D721Med (cell line): Measurements from ENCODE around the gene CCDC178.

Experiments used
- DNase-seq: peaks from one replicate; pipeline ENCODE4 v3.0.0; 2011; ENCODE audit warnings: low spot score; ENCODE audit not compliant: insufficient read length
- FAIRE-seq: peaks from 2 replicates; lab custom pipeline; 2011; peaks lifted over from hg19 to GRCh38; lab: Jason Lieb, UNC
- TF ChIP-seq, protein P1 (sequence below): IDR thresholded peaks from 2 replicates; pipeline ENCODE4 v1.5.1; 2012; ENCODE audit warnings: mild to moderate bottlenecking, control low read depth; ENCODE audit not compliant: insufficient read depth; ENCODE audit errors: missing control alignments

Gene CCDC178

GRCh38 chr18:32983721-32984120 lies 456.8 kb downstream of the CCDC178 start:
- FAIRE-seq (no peak), DNase-seq (no peak)
- TF ChIP-seq, protein P1, sequence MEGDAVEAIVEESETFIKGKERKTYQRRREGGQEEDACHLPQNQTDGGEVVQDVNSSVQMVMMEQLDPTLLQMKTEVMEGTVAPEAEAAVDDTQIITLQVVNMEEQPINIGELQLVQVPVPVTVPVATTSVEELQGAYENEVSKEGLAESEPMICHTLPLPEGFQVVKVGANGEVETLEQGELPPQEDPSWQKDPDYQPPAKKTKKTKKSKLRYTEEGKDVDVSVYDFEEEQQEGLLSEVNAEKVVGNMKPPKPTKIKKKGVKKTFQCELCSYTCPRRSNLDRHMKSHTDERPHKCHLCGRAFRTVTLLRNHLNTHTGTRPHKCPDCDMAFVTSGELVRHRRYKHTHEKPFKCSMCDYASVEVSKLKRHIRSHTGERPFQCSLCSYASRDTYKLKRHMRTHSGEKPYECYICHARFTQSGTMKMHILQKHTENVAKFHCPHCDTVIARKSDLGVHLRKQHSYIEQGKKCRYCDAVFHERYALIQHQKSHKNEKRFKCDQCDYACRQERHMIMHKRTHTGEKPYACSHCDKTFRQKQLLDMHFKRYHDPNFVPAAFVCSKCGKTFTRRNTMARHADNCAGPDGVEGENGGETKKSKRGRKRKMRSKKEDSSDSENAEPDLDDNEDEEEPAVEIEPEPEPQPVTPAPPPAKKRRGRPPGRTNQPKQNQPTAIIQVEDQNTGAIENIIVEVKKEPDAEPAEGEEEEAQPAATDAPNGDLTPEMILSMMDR = no peak

DNA sequence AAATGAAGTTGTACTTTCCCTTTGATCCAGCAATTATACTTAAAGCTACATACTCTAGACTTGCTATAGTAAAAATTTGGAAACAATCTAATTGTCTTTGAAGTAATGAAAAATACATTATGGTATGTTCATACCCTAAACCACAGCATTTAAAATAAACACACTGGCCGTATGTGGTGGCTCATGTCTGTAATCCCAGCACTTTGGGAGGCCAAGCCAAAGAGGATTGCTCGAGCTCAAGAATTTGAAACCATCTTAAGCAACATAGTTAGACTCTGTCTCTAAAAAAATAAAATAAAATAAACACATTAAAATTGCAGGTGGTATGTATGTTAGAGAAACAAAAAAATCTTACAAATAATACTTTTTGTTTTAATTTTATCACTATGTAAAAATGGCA lies 459.6 kb downstream of the CCDC178 start:
- FAIRE-seq (peak; percentile 97), DNase-seq (no peak)
- TF ChIP-seq, protein P1 = no peak

GRCh38 chr18:32975501-32975900 lies 465.0 kb downstream of the CCDC178 start:
- TF ChIP-seq, protein P1 = no peak
- DNase-seq (no peak), FAIRE-seq (no peak)

GRCh38 chr18:32975163-32975436 lies 465.4 kb downstream of the CCDC178 start:
- TF ChIP-seq, protein P1 = no peak
- peak; percentile 51 for FAIRE-seq
- no peak for DNase-seq

- no peak for FAIRE-seq
- DNase-seq = no peak
- TF ChIP-seq, protein P1 = no peak
These were observed 465.9 kb downstream of the CCDC178 start for GRCh38 chr18:32974421-32975162.

GRCh38 chr18:32968248-32968647 lies 472.3 kb downstream of the CCDC178 start:
- FAIRE-seq (peak; percentile 89), DNase-seq (no peak)
- TF ChIP-seq, protein P1 = no peak

- no peak for DNase-seq
- TF ChIP-seq, protein P1 = no peak
- no peak for FAIRE-seq
These were observed 474.4 kb downstream of the CCDC178 start for GRCh38 chr18:32966141-32966540.
